PC-3 (cell line): ENCODE data around the gene PHC2.

Experiments
- EZH2 ChIP-seq: fragments of 300-600 bp; sonication (generic); IDR thresholded peaks from one replicate; pipeline ENCODE4 v1.6.1; 2017; ENCODE audit warnings: antibody characterized with exemption, mild to moderate bottlenecking, low read length; ENCODE audit not compliant: unreplicated experiment
- TF ChIP-seq, protein P1 (sequence below): fragments of 300-600 bp; sonication (generic); conservative IDR thresholded peaks from 2 replicates; pipeline ENCODE4 v1.5.1; 2017; ENCODE audit warnings: antibody characterized with exemption, low read depth, mild to moderate bottlenecking, low read length

DNA sequence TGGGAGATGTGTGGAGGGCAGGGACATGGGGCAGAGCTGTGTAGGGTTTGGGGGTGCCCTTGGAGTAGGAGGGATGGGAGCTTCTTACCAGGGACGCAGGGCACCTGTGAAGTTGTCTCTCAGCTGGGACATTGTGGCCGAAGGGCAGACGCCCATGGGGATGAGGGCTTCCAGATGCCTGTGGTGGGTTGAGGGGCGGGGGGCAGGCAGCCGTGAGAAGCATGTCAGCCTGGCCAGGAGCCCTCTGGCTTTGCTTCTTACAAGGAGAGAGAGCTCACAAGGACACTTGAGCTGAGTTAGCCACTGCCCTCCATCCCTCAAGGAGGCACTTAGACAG is 118.5 kb downstream of the PHC2 start:
- TF ChIP-seq EZH2 = no peak
- TF ChIP-seq, protein P1, sequence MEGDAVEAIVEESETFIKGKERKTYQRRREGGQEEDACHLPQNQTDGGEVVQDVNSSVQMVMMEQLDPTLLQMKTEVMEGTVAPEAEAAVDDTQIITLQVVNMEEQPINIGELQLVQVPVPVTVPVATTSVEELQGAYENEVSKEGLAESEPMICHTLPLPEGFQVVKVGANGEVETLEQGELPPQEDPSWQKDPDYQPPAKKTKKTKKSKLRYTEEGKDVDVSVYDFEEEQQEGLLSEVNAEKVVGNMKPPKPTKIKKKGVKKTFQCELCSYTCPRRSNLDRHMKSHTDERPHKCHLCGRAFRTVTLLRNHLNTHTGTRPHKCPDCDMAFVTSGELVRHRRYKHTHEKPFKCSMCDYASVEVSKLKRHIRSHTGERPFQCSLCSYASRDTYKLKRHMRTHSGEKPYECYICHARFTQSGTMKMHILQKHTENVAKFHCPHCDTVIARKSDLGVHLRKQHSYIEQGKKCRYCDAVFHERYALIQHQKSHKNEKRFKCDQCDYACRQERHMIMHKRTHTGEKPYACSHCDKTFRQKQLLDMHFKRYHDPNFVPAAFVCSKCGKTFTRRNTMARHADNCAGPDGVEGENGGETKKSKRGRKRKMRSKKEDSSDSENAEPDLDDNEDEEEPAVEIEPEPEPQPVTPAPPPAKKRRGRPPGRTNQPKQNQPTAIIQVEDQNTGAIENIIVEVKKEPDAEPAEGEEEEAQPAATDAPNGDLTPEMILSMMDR = no peak
